ENCODE results near the gene CTNNAL1. TPM values are rescaled to one million over a fixed set of nuclear protein-coding genes. Genes with fewer than 3 reads are reported as not detected.
"Not testable (repeated sequence)": the region's sequence is repeated elsewhere in the genome, so short reads cannot be mapped to it uniquely, and the experiment has no call there.

The CTNNAL1 gene
- polyA plus RNA-seq (ENCODE audit: insufficient read length in 10 of 10), result 10 to 100 TPM; 22.9 to 37.8 (median 32.2) TPM
- long read RNA-seq, donor 1, partial matches to known transcripts, result 0 of 4 reads
- long read RNA-seq, donor 1, other reads (novel, unspliced or antisense), result 0 of 4 reads
- long read RNA-seq, donor 2, partial matches to known transcripts, result 0 of 3 reads
- long read RNA-seq, donor 2, other reads (novel, unspliced or antisense), result 0 of 3 reads
- long read RNA-seq, donor 3, result 0 reads
- long read RNA-seq, donor 4, transcript CTNNAL1-201 (19 exons, 2,490 nt), result major isoform, 6 of 6 reads
- long read RNA-seq, donor 4, partial matches to known transcripts, result 0 of 6 reads
- long read RNA-seq, donor 4, other reads (novel, unspliced or antisense), result 0 of 6 reads
- long read RNA-seq, donor 5, partial matches to known transcripts, result 8 of 8 reads
- long read RNA-seq, donor 5, other reads (novel, unspliced or antisense), result 0 of 8 reads
- long read RNA-seq, donor 6, partial matches to known transcripts, result 10 of 12 reads
- long read RNA-seq, donor 6, other reads (novel, unspliced or antisense), result 0 of 12 reads
- long read RNA-seq, donor 7, partial matches to known transcripts, result 5 of 8 reads
- long read RNA-seq, donor 7, other reads (novel, unspliced or antisense), result 0 of 8 reads
- long read RNA-seq, donor 8, result 0 reads
- long read RNA-seq, donor 9, partial matches to known transcripts, result 0 of 1 reads
- long read RNA-seq, donor 9, other reads (novel, unspliced or antisense), result 0 of 1 reads

GRCh38 chr9:109012876-109013678, at the start of gene CTNNAL1:
Gene CTNNAL1 (minus strand): TSS chr9:109013499. CDS start chr9:109013442, 57 bp downstream.
- DNase-seq, result peak in 2 of 3 donors; percentile 91 to 92

GRCh38 chr9:109062543-109062942, 49.2 kb upstream of the CTNNAL1 start:
- DNase-seq, result no peak

- DNase-seq, result no peak
Measured at GRCh38 chr9:109060191-109060590, 46.9 kb upstream of the CTNNAL1 start.

GRCh38 chr9:109053121-109053520, 39.8 kb upstream of the CTNNAL1 start:
- not testable (repeated sequence) for DNase-seq

GRCh38 chr9:109052416-109052815, 39.1 kb upstream of the CTNNAL1 start:
- no peak for DNase-seq

- no peak for DNase-seq
Measured at GRCh38 chr9:109051733-109052132, 38.4 kb upstream of the CTNNAL1 start.

GRCh38 chr9:109050444-109050843, 37.1 kb upstream of the CTNNAL1 start:
- DNase-seq, result no peak

- DNase-seq, result no peak
Measured at GRCh38 chr9:109048822-109049221, 35.5 kb upstream of the CTNNAL1 start.

GRCh38 chr9:109047259-109047658, 34.0 kb upstream of the CTNNAL1 start:
- DNase-seq, result no peak

GRCh38 chr9:109046346-109046745, 33.0 kb upstream of the CTNNAL1 start:
- no peak for DNase-seq

- no peak for DNase-seq
Measured at GRCh38 chr9:109043578-109043977, 30.3 kb upstream of the CTNNAL1 start.

- no peak for DNase-seq
Measured at GRCh38 chr9:109040571-109040970, 27.3 kb upstream of the CTNNAL1 start.

GRCh38 chr9:109039539-109039938, 26.2 kb upstream of the CTNNAL1 start:
- DNase-seq, result no peak

GRCh38 chr9:109037946-109038715, 24.8 kb upstream of the CTNNAL1 start:
- DNase-seq, result no peak

- no peak for DNase-seq
Measured at GRCh38 chr9:109036744-109037680, 23.7 kb upstream of the CTNNAL1 start.

GRCh38 chr9:109035684-109036423, 22.6 kb upstream of the CTNNAL1 start:
- DNase-seq, result peak in 1 of 3 donors; percentile 57

GRCh38 chr9:109033941-109034700, 20.8 kb upstream of the CTNNAL1 start:
- no peak for DNase-seq

- no peak for DNase-seq
Measured at GRCh38 chr9:109031241-109031640, 17.9 kb upstream of the CTNNAL1 start.

- no peak for DNase-seq
Measured at GRCh38 chr9:109030426-109030825, 17.1 kb upstream of the CTNNAL1 start.

All from muscle of back (tissue), 13 donors.